Measurements from ENCODE around the gene MXD4. TPM values are rescaled to one million over a fixed set of nuclear protein-coding genes. Genes with fewer than 3 reads are reported as not detected.

Gene MXD4
- total and polyA plus RNA-seq, 2 donors (not counting 1 experiment from before 2014, with no cell fraction given), result 22.1 to 42.1 TPM

GRCh38 chr4:2251073-2251794 lies 10.7 kb downstream of the MXD4 start:
- H3K9me3 ChIP-seq (ENCODE audit: control insufficient read depth, insufficient read depth, low read depth, low read length), result no peaks in the 10 kb centered on the region
- H3K9ac ChIP-seq (ENCODE audit: insufficient read depth, low read length), result no peak overlapping the region
- H3K27me3 ChIP-seq (ENCODE audit: control insufficient read depth, insufficient read depth, low read length), result no peaks in the 10 kb centered on the region
- H3K36me3 ChIP-seq (ENCODE audit: control insufficient read depth, insufficient read depth, low read length), result peaks cover 28% of the 10 kb centered on the region
- no peak overlapping the region for H3K4me3 ChIP-seq (replicated peaks in 1 of 4; ENCODE audit: control extremely low read depth in 1 of 4, insufficient read depth in 1 of 4, low read depth in 3 of 4, low read length in 4 of 4)
- H3K79me2 ChIP-seq (ENCODE audit: control insufficient read depth, insufficient read depth, low read length), result no peaks in the 10 kb centered on the region
- H3K4me1 ChIP-seq (ENCODE audit: control insufficient read depth, extremely low read depth, insufficient read depth, low read length), result peaks cover 2% of the 10 kb centered on the region
- no peak for DNase-seq (ENCODE audit: low read depth in 2 of 2)
- H4K20me1 ChIP-seq (ENCODE audit: control insufficient read depth, extremely low read depth, insufficient read depth, low read length), result no peaks in the 10 kb centered on the region
- no peak overlapping the region for H3K4me2 ChIP-seq (ENCODE audit: extremely low read depth, insufficient read depth, low read length)
- no peak for TF ChIP-seq EZH2 (IDR thresholded peaks at IDR 0.05; ENCODE audit: low read length, missing control alignments)
- TF ChIP-seq, protein P1, sequence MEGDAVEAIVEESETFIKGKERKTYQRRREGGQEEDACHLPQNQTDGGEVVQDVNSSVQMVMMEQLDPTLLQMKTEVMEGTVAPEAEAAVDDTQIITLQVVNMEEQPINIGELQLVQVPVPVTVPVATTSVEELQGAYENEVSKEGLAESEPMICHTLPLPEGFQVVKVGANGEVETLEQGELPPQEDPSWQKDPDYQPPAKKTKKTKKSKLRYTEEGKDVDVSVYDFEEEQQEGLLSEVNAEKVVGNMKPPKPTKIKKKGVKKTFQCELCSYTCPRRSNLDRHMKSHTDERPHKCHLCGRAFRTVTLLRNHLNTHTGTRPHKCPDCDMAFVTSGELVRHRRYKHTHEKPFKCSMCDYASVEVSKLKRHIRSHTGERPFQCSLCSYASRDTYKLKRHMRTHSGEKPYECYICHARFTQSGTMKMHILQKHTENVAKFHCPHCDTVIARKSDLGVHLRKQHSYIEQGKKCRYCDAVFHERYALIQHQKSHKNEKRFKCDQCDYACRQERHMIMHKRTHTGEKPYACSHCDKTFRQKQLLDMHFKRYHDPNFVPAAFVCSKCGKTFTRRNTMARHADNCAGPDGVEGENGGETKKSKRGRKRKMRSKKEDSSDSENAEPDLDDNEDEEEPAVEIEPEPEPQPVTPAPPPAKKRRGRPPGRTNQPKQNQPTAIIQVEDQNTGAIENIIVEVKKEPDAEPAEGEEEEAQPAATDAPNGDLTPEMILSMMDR (conservative IDR thresholded peaks at IDR 0.05 in 1 of 2, IDR thresholded peaks at IDR 0.05 in 1 of 2; ENCODE audit: low read depth in 1 of 2, low read length in 2 of 2), result no peak
- no peak overlapping the region for H3K27ac ChIP-seq (ENCODE audit: insufficient read depth, low read length)
- no peak overlapping the region for H2AFZ ChIP-seq (ENCODE audit: low read length)

- Histone ChIP-seq H2AFZ (ENCODE audit: low read length) (no peak overlapping the region), H3K9me3 (ENCODE audit: control insufficient read depth, insufficient read depth, low read depth, low read length) (no peaks in the 10 kb centered on the region), H3K36me3 (ENCODE audit: control insufficient read depth, insufficient read depth, low read length) (peaks cover 25% of the 10 kb centered on the region), H3K27me3 (ENCODE audit: control insufficient read depth, insufficient read depth, low read length) (no peaks in the 10 kb centered on the region), H3K79me2 (ENCODE audit: control insufficient read depth, insufficient read depth, low read length) (no peaks in the 10 kb centered on the region), H3K9ac (ENCODE audit: insufficient read depth, low read length) (no peak overlapping the region), H4K20me1 (ENCODE audit: control insufficient read depth, extremely low read depth, insufficient read depth, low read length) (no peaks in the 10 kb centered on the region), H3K4me3 (replicated peaks in 1 of 4; ENCODE audit: control extremely low read depth in 1 of 4, insufficient read depth in 1 of 4, low read depth in 3 of 4, low read length in 4 of 4) (no peak overlapping the region), H3K4me1 (ENCODE audit: control insufficient read depth, extremely low read depth, insufficient read depth, low read length) (no peaks in the 10 kb centered on the region), H3K4me2 (ENCODE audit: extremely low read depth, insufficient read depth, low read length) (no peak overlapping the region), H3K27ac (ENCODE audit: insufficient read depth, low read length) (no peak overlapping the region)
- no peak for DNase-seq (ENCODE audit: low read depth in 2 of 2)
- TF ChIP-seq, protein P1 (conservative IDR thresholded peaks at IDR 0.05 in 1 of 2, IDR thresholded peaks at IDR 0.05 in 1 of 2; ENCODE audit: low read depth in 1 of 2, low read length in 2 of 2), result no peak
- TF ChIP-seq EZH2 (IDR thresholded peaks at IDR 0.05; ENCODE audit: low read length, missing control alignments), result no peak
Measured at GRCh38 chr4:2250357-2251072, 11.4 kb downstream of the MXD4 start.

GRCh38 chr4:2249526-2250356 lies 12.2 kb downstream of the MXD4 start:
- H3K27me3 ChIP-seq (ENCODE audit: control insufficient read depth, insufficient read depth, low read length), result no peaks in the 10 kb centered on the region
- no peaks in the 10 kb centered on the region for H3K4me1 ChIP-seq (ENCODE audit: control insufficient read depth, extremely low read depth, insufficient read depth, low read length)
- no peaks in the 10 kb centered on the region for H3K79me2 ChIP-seq (ENCODE audit: control insufficient read depth, insufficient read depth, low read length)
- H3K4me2 ChIP-seq (ENCODE audit: extremely low read depth, insufficient read depth, low read length), result no peak overlapping the region
- no peaks in the 10 kb centered on the region for H3K9me3 ChIP-seq (ENCODE audit: control insufficient read depth, insufficient read depth, low read depth, low read length)
- no peak for DNase-seq (ENCODE audit: low read depth in 2 of 2)
- no peak overlapping the region for H3K9ac ChIP-seq (ENCODE audit: insufficient read depth, low read length)
- no peaks in the 10 kb centered on the region for H4K20me1 ChIP-seq (ENCODE audit: control insufficient read depth, extremely low read depth, insufficient read depth, low read length)
- H2AFZ ChIP-seq (ENCODE audit: low read length), result no peak overlapping the region
- H3K36me3 ChIP-seq (ENCODE audit: control insufficient read depth, insufficient read depth, low read length), result peaks cover 20% of the 10 kb centered on the region
- H3K27ac ChIP-seq (ENCODE audit: insufficient read depth, low read length), result no peak overlapping the region
- TF ChIP-seq, protein P1 (conservative IDR thresholded peaks at IDR 0.05 in 1 of 2, IDR thresholded peaks at IDR 0.05 in 1 of 2; ENCODE audit: low read depth in 1 of 2, low read length in 2 of 2), result no peak
- TF ChIP-seq EZH2 (IDR thresholded peaks at IDR 0.05; ENCODE audit: low read length, missing control alignments), result no peak
- no peak overlapping the region for H3K4me3 ChIP-seq (replicated peaks in 1 of 4; ENCODE audit: control extremely low read depth in 1 of 4, insufficient read depth in 1 of 4, low read depth in 3 of 4, low read length in 4 of 4)

Data from fibroblast of lung (primary cell).